ENCODE results near the gene PRKCA. TPM values are rescaled to one million over a fixed set of nuclear protein-coding genes. Genes with fewer than 3 reads are reported as not detected.

Gene PRKCA
- total RNA-seq, 1 donor from 2014 or later, result 5.6 TPM

- no peaks in the 10 kb centered on the region for H3K9me3 ChIP-seq (replicated peaks)
- intact Hi-C loops (cut with micrococcal nuclease), result no loop called here
- no peaks in the 10 kb centered on the region for H3K36me3 ChIP-seq
- no peak for DNase-seq
- no peak for TF ChIP-seq CTCF (IDR thresholded peaks at IDR 0.05; ENCODE audit: borderline replicate concordance)
- no peak overlapping the region for H3K27ac ChIP-seq (replicated peaks)
- no peak overlapping the region for H3K4me3 ChIP-seq
- H3K27me3 ChIP-seq (ENCODE audit: low read depth), result no peaks in the 10 kb centered on the region
- no peaks in the 10 kb centered on the region for H3K4me1 ChIP-seq
Observed at GRCh38 chr17:66632731-66633130, 330.3 kb downstream of the PRKCA start.

DNA sequence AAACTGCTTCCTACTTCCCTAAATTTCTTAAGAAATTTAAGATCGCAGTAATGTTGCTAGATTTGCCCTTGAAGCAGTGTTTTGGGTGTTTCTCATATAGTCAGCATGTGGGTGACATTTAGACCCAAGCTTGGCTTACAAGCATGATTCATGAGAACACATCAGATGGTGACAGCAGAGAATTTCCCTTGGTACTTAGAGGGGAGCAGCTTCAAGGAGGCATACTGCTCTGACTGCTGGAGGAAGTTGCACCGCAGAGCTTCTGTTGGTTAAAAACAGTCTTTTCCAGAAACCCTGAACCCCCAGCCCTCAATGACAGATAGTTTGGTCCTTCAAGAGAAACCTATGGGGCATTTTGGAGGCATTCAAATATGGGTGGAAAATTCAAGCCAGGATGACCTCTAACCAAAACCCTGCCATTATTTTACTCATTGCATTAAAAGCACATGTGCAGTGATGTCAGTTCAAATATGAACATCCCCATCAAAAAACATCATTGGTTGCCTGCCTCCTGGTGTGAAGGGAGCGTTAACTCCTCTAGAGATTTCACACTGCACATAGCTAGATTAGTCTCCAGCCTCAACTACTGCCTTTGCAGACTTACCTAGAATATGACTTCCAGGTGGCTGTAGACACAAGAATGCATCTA is 331.0 kb downstream of the PRKCA start:
- Histone ChIP-seq H3K4me3 (no peak overlapping the region), H3K27ac (replicated peaks) (no peak overlapping the region), H3K4me1 (no peaks in the 10 kb centered on the region), H3K36me3 (no peaks in the 10 kb centered on the region), H3K9me3 (replicated peaks) (no peaks in the 10 kb centered on the region), H3K27me3 (ENCODE audit: low read depth) (no peaks in the 10 kb centered on the region)
- intact Hi-C loops (cut with micrococcal nuclease), result no loop called here
- no peak for DNase-seq
- no peak for TF ChIP-seq CTCF (IDR thresholded peaks at IDR 0.05; ENCODE audit: borderline replicate concordance)

DNA sequence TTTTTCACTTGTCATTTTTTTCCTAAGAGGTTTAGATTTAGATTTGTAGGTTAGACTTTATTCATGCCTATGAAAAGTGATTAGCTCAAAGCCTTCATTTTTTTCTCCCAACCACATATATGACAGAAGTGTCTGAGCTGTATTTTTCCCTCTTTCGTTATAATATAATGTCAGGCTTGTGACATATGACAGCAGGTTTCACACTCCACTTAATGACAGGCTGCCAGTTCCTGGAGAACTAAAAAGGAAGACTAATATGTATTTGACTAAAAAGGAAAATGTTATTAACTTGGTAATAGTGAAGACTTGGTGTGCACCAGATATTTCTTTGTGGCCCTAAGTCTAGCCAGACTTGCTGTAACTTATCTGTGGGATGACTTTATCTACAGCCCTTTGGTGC is 331.8 kb downstream of the PRKCA start:
- TF ChIP-seq CTCF (IDR thresholded peaks at IDR 0.05; ENCODE audit: borderline replicate concordance), result no peak
- no peak for DNase-seq
- intact Hi-C loops (cut with micrococcal nuclease), result no loop called here
- Histone ChIP-seq H3K27ac (replicated peaks) (no peak overlapping the region), H3K4me1 (no peaks in the 10 kb centered on the region), H3K36me3 (no peaks in the 10 kb centered on the region), H3K27me3 (ENCODE audit: low read depth) (no peaks in the 10 kb centered on the region), H3K4me3 (no peak overlapping the region), H3K9me3 (replicated peaks) (no peaks in the 10 kb centered on the region)

- no peak for TF ChIP-seq CTCF (IDR thresholded peaks at IDR 0.05; ENCODE audit: borderline replicate concordance)
- H3K27ac ChIP-seq (replicated peaks), result no peak overlapping the region
- H3K4me3 ChIP-seq, result no peak overlapping the region
- H3K9me3 ChIP-seq (replicated peaks), result no peaks in the 10 kb centered on the region
- intact Hi-C loops (cut with micrococcal nuclease), result no loop called here
- H3K36me3 ChIP-seq, result no peaks in the 10 kb centered on the region
- H3K4me1 ChIP-seq, result no peaks in the 10 kb centered on the region
- no peaks in the 10 kb centered on the region for H3K27me3 ChIP-seq (ENCODE audit: low read depth)
- DNase-seq, result no peak
Observed at GRCh38 chr17:66635386-66636045, 333.1 kb downstream of the PRKCA start.

GRCh38 chr17:66636111-66636510 is 333.7 kb downstream of the PRKCA start:
- Histone ChIP-seq H3K9me3 (replicated peaks) (no peaks in the 10 kb centered on the region), H3K4me3 (no peak overlapping the region), H3K4me1 (no peaks in the 10 kb centered on the region), H3K36me3 (no peaks in the 10 kb centered on the region), H3K27ac (replicated peaks) (no peak overlapping the region), H3K27me3 (ENCODE audit: low read depth) (no peaks in the 10 kb centered on the region)
- no peak for DNase-seq
- intact Hi-C loops (cut with micrococcal nuclease), result no loop called here
- TF ChIP-seq CTCF (IDR thresholded peaks at IDR 0.05; ENCODE audit: borderline replicate concordance), result no peak
